Neutrophil (primary cell): Measurements from ENCODE around the gene SC5D.
A peak's percentile ranks its signal among the peaks of the same experiment; 100 is the strongest.

ENCODE experiments used
- H3K27ac ChIP-seq: fragments of 200-600 bp; sonication (generic); 2 replicates; pipeline ENCODE4 v1.5.1; 2016; ENCODE audit warnings: mild to moderate bottlenecking, moderate library complexity
- H3K27me3 ChIP-seq: fragments of 200-600 bp; sonication (generic); 2 replicates; pipeline ENCODE4 v1.6.0; 2016; ENCODE audit warnings: mild to moderate bottlenecking
- H3K36me3 ChIP-seq: fragments of 200-600 bp; sonication (generic); 2 replicates; pipeline ENCODE4 v1.5.1; 2017
- H3K4me1 ChIP-seq, 2 experiments: fragments of 200-600 bp in 1 of 2; sonication (generic) in 1 of 2; 1 replicate in 1 of 2; 2 replicates in 1 of 2; pipeline versions ENCODE4 v1.5.1 to v1.6.1; 2013 to 2016; ENCODE audit warnings: low read depth in 1 of 2, low read length in 1 of 2, mild to moderate bottlenecking in 1 of 2, moderate library complexity in 1 of 2; ENCODE audit not compliant: control insufficient read depth in 1 of 2, insufficient read depth in 1 of 2
- H3K4me3 ChIP-seq, 2 experiments: fragments of 200-600 bp in 1 of 2; sonication (generic) in 1 of 2; 1 replicate in 1 of 2; 2 replicates in 1 of 2; pipeline ENCODE4 v1.5.1; 2013 to 2016; ENCODE audit warnings: low read depth in 1 of 2, low read length in 1 of 2, mild to moderate bottlenecking in 1 of 2, moderate library complexity in 1 of 2
- H3K9me3 ChIP-seq: fragments of 200-600 bp; sonication (generic); 2 replicates; pipeline ENCODE4 v1.5.1; 2016
- TF ChIP-seq, protein P1 (sequence below): fragments of 200-600 bp; sonication (generic); IDR thresholded peaks from 2 replicates; pipeline ENCODE4 v1.5.1; 2016; ENCODE audit warnings: antibody characterized with exemption

The SC5D gene

DNA sequence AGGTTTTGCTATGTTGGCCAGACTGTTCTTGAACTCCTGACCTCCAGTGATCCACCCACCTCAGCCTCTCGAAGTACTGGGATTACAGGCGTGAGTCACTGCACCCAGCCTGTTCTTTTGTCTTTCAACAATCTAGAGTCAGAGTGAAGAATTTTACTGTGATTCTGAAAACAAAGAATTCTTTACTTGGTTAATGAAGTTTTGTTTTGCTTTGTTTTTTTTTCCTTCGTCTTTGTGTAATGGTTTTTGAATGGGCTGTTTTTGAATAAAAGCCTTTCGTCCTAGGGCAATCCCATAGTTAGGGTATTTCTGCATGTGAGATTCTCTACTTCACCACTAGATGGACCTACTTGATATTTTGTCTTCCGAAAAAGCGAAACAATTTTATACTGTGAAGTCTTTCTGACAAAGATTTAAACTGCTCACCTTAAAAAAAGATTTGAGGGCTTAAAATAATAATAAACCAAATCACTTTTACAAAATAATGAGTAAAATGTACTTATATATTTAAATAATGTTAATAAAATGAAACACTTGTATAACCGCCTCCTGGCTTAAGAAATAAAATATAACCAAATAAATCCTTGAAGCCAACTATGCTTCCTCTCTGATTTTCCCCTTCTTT is 43.4 kb upstream of the SC5D start:
- Histone ChIP-seq H3K27ac (no peak overlapping the region), H3K27me3 (no peaks in the 10 kb centered on the region), H3K9me3 (no peaks in the 10 kb centered on the region), H3K4me1 (no peaks in the 10 kb centered on the region), H3K36me3 (no peaks in the 10 kb centered on the region), H3K4me3 (no peak overlapping the region)
- TF ChIP-seq, protein P1, sequence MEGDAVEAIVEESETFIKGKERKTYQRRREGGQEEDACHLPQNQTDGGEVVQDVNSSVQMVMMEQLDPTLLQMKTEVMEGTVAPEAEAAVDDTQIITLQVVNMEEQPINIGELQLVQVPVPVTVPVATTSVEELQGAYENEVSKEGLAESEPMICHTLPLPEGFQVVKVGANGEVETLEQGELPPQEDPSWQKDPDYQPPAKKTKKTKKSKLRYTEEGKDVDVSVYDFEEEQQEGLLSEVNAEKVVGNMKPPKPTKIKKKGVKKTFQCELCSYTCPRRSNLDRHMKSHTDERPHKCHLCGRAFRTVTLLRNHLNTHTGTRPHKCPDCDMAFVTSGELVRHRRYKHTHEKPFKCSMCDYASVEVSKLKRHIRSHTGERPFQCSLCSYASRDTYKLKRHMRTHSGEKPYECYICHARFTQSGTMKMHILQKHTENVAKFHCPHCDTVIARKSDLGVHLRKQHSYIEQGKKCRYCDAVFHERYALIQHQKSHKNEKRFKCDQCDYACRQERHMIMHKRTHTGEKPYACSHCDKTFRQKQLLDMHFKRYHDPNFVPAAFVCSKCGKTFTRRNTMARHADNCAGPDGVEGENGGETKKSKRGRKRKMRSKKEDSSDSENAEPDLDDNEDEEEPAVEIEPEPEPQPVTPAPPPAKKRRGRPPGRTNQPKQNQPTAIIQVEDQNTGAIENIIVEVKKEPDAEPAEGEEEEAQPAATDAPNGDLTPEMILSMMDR, result peak; percentile 50

DNA sequence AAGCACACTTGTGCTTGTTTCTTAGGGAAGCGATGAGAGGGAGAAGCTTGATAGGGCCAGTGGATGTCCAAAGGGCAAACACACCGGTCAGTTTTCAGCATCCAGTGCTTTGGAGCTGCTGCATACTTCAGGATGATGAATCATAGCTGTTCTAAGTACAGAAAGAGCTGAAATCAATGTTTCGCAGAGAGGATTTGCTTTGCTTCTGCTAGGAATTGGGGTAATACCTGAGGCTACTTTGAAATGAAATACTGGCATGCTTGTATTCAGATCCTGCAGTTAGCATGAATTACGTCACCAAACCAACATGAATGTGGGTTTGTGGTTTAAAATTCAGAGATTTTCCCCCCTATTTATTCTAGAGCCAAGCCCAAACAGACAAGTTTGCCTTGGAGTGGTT is 41.7 kb upstream of the SC5D start:
- TF ChIP-seq, protein P1, result no peak
- Histone ChIP-seq H3K36me3 (no peaks in the 10 kb centered on the region), H3K9me3 (no peaks in the 10 kb centered on the region), H3K4me3 (no peak overlapping the region), H3K27ac (no peak overlapping the region), H3K4me1 (no peaks in the 10 kb centered on the region), H3K27me3 (peaks cover 3% of the 10 kb centered on the region)

DNA sequence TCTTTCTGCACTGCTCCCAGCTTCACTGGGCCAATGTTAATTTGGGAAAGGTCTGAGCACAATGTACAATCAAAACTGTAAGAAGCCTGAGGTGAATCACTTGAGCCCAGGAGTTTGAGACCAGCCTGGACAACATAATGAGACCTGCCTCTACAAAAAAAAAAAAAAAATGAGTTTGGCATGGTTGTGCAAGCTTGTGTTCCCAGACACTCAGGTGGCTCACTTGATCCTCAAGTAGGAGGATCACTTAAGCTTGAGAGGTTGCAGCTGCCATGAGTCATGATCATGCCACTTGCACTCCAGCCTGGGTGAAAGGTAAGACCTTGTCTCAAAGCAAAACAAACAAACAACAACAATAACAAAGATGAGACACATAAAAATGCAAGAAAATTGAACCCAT is 38.6 kb upstream of the SC5D start:
- TF ChIP-seq, protein P1, result no peak
- Histone ChIP-seq H3K27me3 (peaks cover 3% of the 10 kb centered on the region), H3K4me1 (no peaks in the 10 kb centered on the region), H3K36me3 (no peaks in the 10 kb centered on the region), H3K4me3 (no peak overlapping the region), H3K27ac (no peak overlapping the region), H3K9me3 (no peaks in the 10 kb centered on the region)

- Histone ChIP-seq H3K27me3 (peaks cover 3% of the 10 kb centered on the region), H3K9me3 (no peaks in the 10 kb centered on the region), H3K27ac (no peak overlapping the region), H3K4me3 (no peak overlapping the region), H3K4me1 (no peaks in the 10 kb centered on the region), H3K36me3 (no peaks in the 10 kb centered on the region)
- TF ChIP-seq, protein P1, result no peak
These were observed 37.8 kb upstream of the SC5D start for GRCh38 chr11:121254756-121255155.

- Histone ChIP-seq H3K4me3 (no peak overlapping the region), H3K9me3 (no peaks in the 10 kb centered on the region), H3K36me3 (no peaks in the 10 kb centered on the region), H3K4me1 (no peaks in the 10 kb centered on the region), H3K27me3 (peaks cover 3% of the 10 kb centered on the region), H3K27ac (no peak overlapping the region)
- TF ChIP-seq, protein P1, result no peak
These were observed 37.0 kb upstream of the SC5D start for GRCh38 chr11:121255473-121256125.
